Upper lobe of right lung (tissue), 1 donor: Measurements from ENCODE around the gene B4GAT1. TPM values are rescaled to one million over a fixed set of nuclear protein-coding genes. Genes with fewer than 3 reads are reported as not detected.

Experiments
- ATAC-seq: fragments of 200-7000 bp; cut with Tn5 transposase; one replicate; pipeline ENCODE4 v1.9.1; 2020; ENCODE audit warnings: mild to moderate bottlenecking, moderate library complexity
- DNase-seq: peaks from one replicate; pipeline ENCODE4 v3.0.0-alpha.2; 2020
- H3K27ac ChIP-seq: fragments of 200-600 bp; one replicate; pipeline ENCODE4 v1.8.0; 2022
- H3K27me3 ChIP-seq: fragments of 200-600 bp; one replicate; pipeline ENCODE4 v1.8.0; 2022; ENCODE audit warnings: mild to moderate bottlenecking
- H3K36me3 ChIP-seq: fragments of 200-600 bp; one replicate; pipeline ENCODE4 v1.8.0; 2022
- H3K4me1 ChIP-seq: fragments of 200-600 bp; one replicate; pipeline ENCODE4 v1.8.0; 2022
- H3K4me3 ChIP-seq: fragments of 200-600 bp; one replicate; pipeline ENCODE4 v1.8.0; 2022; ENCODE audit warnings: mild to moderate bottlenecking
- H3K9me3 ChIP-seq: fragments of 200-600 bp; one replicate; pipeline ENCODE4 v1.8.0; 2022
- CTCF ChIP-seq: fragments of 200-600 bp; IDR thresholded peaks from one replicate; pipeline ENCODE4 v1.8.0; 2022; ENCODE audit warnings: antibody characterized with exemption
- intact Hi-C: fragments of 100-400 bp; cut with DNase I; formaldehyde crosslinking; loops from one replicate; pipeline ENCODE4 v1.11.0; 2022
- total RNA-seq: library from RNA; stranded (reverse); fragmentation: NEBNext Ultra II Directional; extraction: Animal tissue kit (Norgen Biotek cat#: 25700); gene quantifications from one replicate; pipeline ENCODE4 v1.2.1, GENCODE V29; 2021
- donor health status: DM: no; HTN: yes; CAD: no; lungs with severe emphysema.

Gene B4GAT1
- total RNA-seq, 1 donor from 2014 or later: 27.4 TPM

GRCh38 chr11:66310324-66310723, 37.1 kb downstream of the B4GAT1 start:
- TF ChIP-seq CTCF: no peak
- Histone ChIP-seq H3K27ac (no peak overlapping the region), H3K36me3 (no peaks in the 10 kb centered on the region), H3K27me3 (no peaks in the 10 kb centered on the region), H3K4me1 (peaks cover 7% of the 10 kb centered on the region), H3K9me3 (no peaks in the 10 kb centered on the region), H3K4me3 (no peak overlapping the region)
- no peak for DNase-seq
- no peak for ATAC-seq
- intact Hi-C loops: loop anchor here (10.0 kb wide), 1 partner anchor 74 kb away; no protein-coding TSS in a partner anchor

GRCh38 chr11:66309475-66309874, 38.0 kb downstream of the B4GAT1 start:
- Histone ChIP-seq H3K4me1 (peaks cover 7% of the 10 kb centered on the region), H3K9me3 (no peaks in the 10 kb centered on the region), H3K36me3 (no peaks in the 10 kb centered on the region), H3K27ac (no peak overlapping the region), H3K27me3 (no peaks in the 10 kb centered on the region), H3K4me3 (no peak overlapping the region)
- intact Hi-C loops: no loop called here
- no peak for DNase-seq
- TF ChIP-seq CTCF: no peak
- ATAC-seq: no peak

GRCh38 chr11:66302656-66303055, 44.8 kb downstream of the B4GAT1 start:
- no peaks in the 10 kb centered on the region for H3K9me3 ChIP-seq
- H3K4me1 ChIP-seq: no peaks in the 10 kb centered on the region
- no peak for TF ChIP-seq CTCF
- DNase-seq (no peak), ATAC-seq (no peak)
- H3K36me3 ChIP-seq: no peaks in the 10 kb centered on the region
- no peaks in the 10 kb centered on the region for H3K27me3 ChIP-seq
- intact Hi-C loops: no loop called here
- H3K4me3 ChIP-seq: no peak overlapping the region
- H3K27ac ChIP-seq: no peak overlapping the region

GRCh38 chr11:66299186-66299585, 48.2 kb downstream of the B4GAT1 start:
- no peak overlapping the region for H3K4me3 ChIP-seq
- no peaks in the 10 kb centered on the region for H3K4me1 ChIP-seq
- H3K9me3 ChIP-seq: no peaks in the 10 kb centered on the region
- ATAC-seq: peak; percentile 18
- no peaks in the 10 kb centered on the region for H3K27me3 ChIP-seq
- no peaks in the 10 kb centered on the region for H3K36me3 ChIP-seq
- H3K27ac ChIP-seq: no peak overlapping the region
- DNase-seq: no peak
- TF ChIP-seq CTCF: no peak
- intact Hi-C loops: no loop called here

- no peak for ATAC-seq
- Histone ChIP-seq H3K27ac (no peak overlapping the region), H3K27me3 (peaks cover 16% of the 10 kb centered on the region), H3K36me3 (no peaks in the 10 kb centered on the region), H3K9me3 (no peaks in the 10 kb centered on the region), H3K4me1 (no peaks in the 10 kb centered on the region), H3K4me3 (no peak overlapping the region)
- intact Hi-C loops: no loop called here
- no peak for DNase-seq
- TF ChIP-seq CTCF: no peak
Observed at GRCh38 chr11:66297610-66298009, 49.8 kb downstream of the B4GAT1 start.

Other genes starting within 250 kb of the B4GAT1 start
- 27.6 TPM for gene KLC2, start 89.9 kb downstream of the B4GAT1 start, total RNA-seq
- 138 TPM for gene RAB1B, start 79.0 kb downstream of the B4GAT1 start, total RNA-seq
- gene CNIH2, start 69.5 kb downstream of the B4GAT1 start, total RNA-seq: 1.6 TPM
- gene YIF1A, start 58.5 kb downstream of the B4GAT1 start, total RNA-seq: 66.9 TPM
- gene TMEM151A, start 55.7 kb downstream of the B4GAT1 start, total RNA-seq: 0.41 TPM
- gene CD248, start 30.6 kb downstream of the B4GAT1 start, total RNA-seq: 10.0 TPM
- gene RIN1, start 11.2 kb downstream of the B4GAT1 start, total RNA-seq: 7.4 TPM
- gene BRMS1, start 2.5 kb downstream of the B4GAT1 start, total RNA-seq: 32.1 TPM
- 14.2 TPM for gene SLC29A2, start 24.1 kb upstream of the B4GAT1 start, total RNA-seq
- gene NPAS4, start 73.4 kb upstream of the B4GAT1 start, total RNA-seq: not detected
- gene MRPL11, start 91.2 kb upstream of the B4GAT1 start, total RNA-seq: 31.3 TPM
- gene PELI3, start 119.3 kb upstream of the B4GAT1 start, total RNA-seq: 15.5 TPM
- 31.9 TPM for gene DPP3, start 132.8 kb upstream of the B4GAT1 start, total RNA-seq
- gene BBS1, start 163.0 kb upstream of the B4GAT1 start, total RNA-seq: 33.5 TPM
- gene ZDHHC24, start 198.4 kb upstream of the B4GAT1 start, total RNA-seq: 14.5 TPM
- not detected for gene ACTN3, start 199.3 kb upstream of the B4GAT1 start, total RNA-seq
- 37.0 TPM for gene CTSF, start 221.0 kb upstream of the B4GAT1 start, total RNA-seq
- gene CCDC87, start 245.4 kb upstream of the B4GAT1 start, total RNA-seq: 0.26 TPM
- gene CCS, start 245.6 kb upstream of the B4GAT1 start, total RNA-seq: 31.9 TPM